Esophagus squamous epithelium (tissue), 5 donors: ENCODE data around the gene HARBI1. TPM values are rescaled to one million over a fixed set of nuclear protein-coding genes. Genes with fewer than 3 reads are reported as not detected.

ENCODE experiments used
- DNase-seq: peaks from one replicate; lab custom pipeline; 2025; lab: John Stamatoyannopoulos, UW
- H3K27ac ChIP-seq, 4 donors: fragments of 200-600 bp; sonication (generic); one replicate each; pipeline ENCODE4 v1.5.1; 2016 to 2019; ENCODE audit warnings: mild to moderate bottlenecking in 1 of 4
- H3K27me3 ChIP-seq, 4 donors: fragments of 200-600 bp; sonication (generic); 1 replicate in 3 of 4; 2 replicates in 1 of 4; pipeline versions ENCODE4 v1.5.1 to v1.6.0; 2017 to 2021; ENCODE audit warnings: antibody characterized with exemption in 1 of 4
- H3K36me3 ChIP-seq, 3 donors: fragments of 200-600 bp; sonication (generic); one replicate each; pipeline ENCODE4 v1.5.1; 2016 to 2019
- H3K4me1 ChIP-seq, 3 donors: fragments of 200-600 bp; sonication (generic); one replicate each; pipeline ENCODE4 v1.5.1; 2017 to 2019
- H3K4me3 ChIP-seq, 4 donors: fragments of 200-600 bp; sonication (generic); 1 replicate in 3 of 4; 2 replicates in 1 of 4; pipeline ENCODE4 v1.5.1; 2016 to 2019; ENCODE audit warnings: mild to moderate bottlenecking in 2 of 4, moderate library complexity in 1 of 4
- H3K9me3 ChIP-seq, 3 donors: fragments of 200-600 bp; sonication (generic); one replicate each; pipeline ENCODE4 v1.5.1; 2016 to 2019
- POLR2A ChIP-seq, 4 donors: fragments of 450-650 bp; IDR thresholded peaks; one replicate each; pipeline ENCODE4 v1.6.1; 2017; ENCODE audit warnings: antibody characterized with exemption in 4 of 4, mild to moderate bottlenecking in 4 of 4, moderate library complexity in 3 of 4
- WGBS, 2 donors: methylation state at CpG; one replicate each; pipeline ENCODE4 v1.1.5; 2018; 5-methylcytosine and 5-hydroxymethylcytosine counted together
- intact Hi-C: fragments of 100-400 bp; cut with DNase I; formaldehyde crosslinking; loops from one replicate; pipeline ENCODE4 v1.15.0; 2022
- total RNA-seq, 4 donors: library from RNA; depleted of rRNA; stranded (reverse); fragments of >200 nt; gene quantifications; one replicate each; pipeline ENCODE4 v1.1.0, GENCODE V29; 2016
- TF ChIP-seq, protein P1 (sequence below), 6 experiments: fragments of 450-650 bp in 4 of 6; fragments of 200-600 bp in 2 of 6; sonication (generic) in 2 of 6; IDR thresholded peaks; one replicate each; pipeline ENCODE4 v1.5.1; 2016 to 2019; ENCODE audit warnings: antibody characterized with exemption in 6 of 6, mild to moderate bottlenecking in 4 of 6, moderate library complexity in 4 of 6
- donor health status: DM: yes; HTN: yes; CAD: no.

Gene HARBI1
- total RNA-seq, 4 donors from 2014 or later = 1.3 to 4.2 (median 2.2) TPM

DNA sequence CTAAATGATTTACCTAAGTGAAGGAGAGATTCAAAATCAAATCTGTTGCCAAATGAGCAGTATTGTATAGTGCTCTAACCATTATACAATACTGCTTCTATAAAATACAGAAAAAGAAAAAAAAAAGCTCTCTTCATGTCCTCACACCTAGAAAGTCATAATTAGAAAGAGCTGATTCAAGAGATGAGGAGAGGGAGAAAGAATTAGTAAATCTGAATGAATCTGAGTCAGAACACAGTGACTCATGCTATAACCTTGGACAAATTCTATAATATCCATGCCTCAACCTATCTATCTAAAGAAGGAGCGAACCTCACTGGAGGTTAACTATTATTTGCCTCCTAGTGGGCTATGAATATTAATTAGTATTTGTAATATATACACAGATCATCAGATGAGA is 52.6 kb downstream of the HARBI1 start:
- no peak for DNase-seq
- WGBS, 2 donors = 43 to 59% methylated on average over 1 of the region's 1 CpG
- no peak overlapping the region for H3K4me3 ChIP-seq
- H3K27me3 ChIP-seq = no peaks in the 10 kb centered on the region
- intact Hi-C loops = no loop called here
- peaks cover 6 to 24% (median 21%) of the 10 kb centered on the region in 3 donors for H3K4me1 ChIP-seq
- TF ChIP-seq, protein P1, sequence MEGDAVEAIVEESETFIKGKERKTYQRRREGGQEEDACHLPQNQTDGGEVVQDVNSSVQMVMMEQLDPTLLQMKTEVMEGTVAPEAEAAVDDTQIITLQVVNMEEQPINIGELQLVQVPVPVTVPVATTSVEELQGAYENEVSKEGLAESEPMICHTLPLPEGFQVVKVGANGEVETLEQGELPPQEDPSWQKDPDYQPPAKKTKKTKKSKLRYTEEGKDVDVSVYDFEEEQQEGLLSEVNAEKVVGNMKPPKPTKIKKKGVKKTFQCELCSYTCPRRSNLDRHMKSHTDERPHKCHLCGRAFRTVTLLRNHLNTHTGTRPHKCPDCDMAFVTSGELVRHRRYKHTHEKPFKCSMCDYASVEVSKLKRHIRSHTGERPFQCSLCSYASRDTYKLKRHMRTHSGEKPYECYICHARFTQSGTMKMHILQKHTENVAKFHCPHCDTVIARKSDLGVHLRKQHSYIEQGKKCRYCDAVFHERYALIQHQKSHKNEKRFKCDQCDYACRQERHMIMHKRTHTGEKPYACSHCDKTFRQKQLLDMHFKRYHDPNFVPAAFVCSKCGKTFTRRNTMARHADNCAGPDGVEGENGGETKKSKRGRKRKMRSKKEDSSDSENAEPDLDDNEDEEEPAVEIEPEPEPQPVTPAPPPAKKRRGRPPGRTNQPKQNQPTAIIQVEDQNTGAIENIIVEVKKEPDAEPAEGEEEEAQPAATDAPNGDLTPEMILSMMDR (IDR thresholded peaks at IDR 0.05) = no peak
- TF ChIP-seq POLR2A (IDR thresholded peaks at IDR 0.05) = no peak
- H3K36me3 ChIP-seq = no peaks in the 10 kb centered on the region
- no peak overlapping the region for H3K27ac ChIP-seq
- no peaks in the 10 kb centered on the region for H3K9me3 ChIP-seq

DNA sequence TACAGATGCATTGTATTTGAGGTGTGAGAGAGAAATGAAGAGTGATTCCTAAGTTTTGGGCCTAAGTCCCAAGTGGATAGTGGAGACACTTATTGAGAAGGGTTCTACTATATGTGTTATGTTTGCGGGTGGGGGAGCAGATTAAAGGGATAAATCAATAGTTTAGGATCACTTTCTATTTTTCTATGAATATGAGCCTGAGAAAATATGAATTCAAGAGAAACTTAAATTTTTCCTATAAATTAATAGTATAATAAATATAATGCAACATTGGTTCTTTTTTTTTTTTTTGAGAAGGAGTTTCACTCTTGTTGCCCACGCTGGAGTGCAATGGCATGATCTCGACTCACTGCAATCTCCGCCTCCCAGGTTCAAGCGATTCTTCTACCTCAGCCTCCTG is 54.5 kb downstream of the HARBI1 start:
- H3K27ac ChIP-seq = no peak overlapping the region
- H3K27me3 ChIP-seq = no peaks in the 10 kb centered on the region
- no peak overlapping the region for H3K4me3 ChIP-seq
- WGBS, 2 donors = 88 to 93% methylated on average over 5 of the region's 5 CpGs
- peaks cover 6 to 34% (median 29%) of the 10 kb centered on the region in 3 donors for H3K4me1 ChIP-seq
- no peaks in the 10 kb centered on the region for H3K9me3 ChIP-seq
- intact Hi-C loops = no loop called here
- H3K36me3 ChIP-seq = no peaks in the 10 kb centered on the region
- TF ChIP-seq, protein P1 (IDR thresholded peaks at IDR 0.05) = no peak
- no peak for TF ChIP-seq POLR2A (IDR thresholded peaks at IDR 0.05)
- DNase-seq = no peak

DNA sequence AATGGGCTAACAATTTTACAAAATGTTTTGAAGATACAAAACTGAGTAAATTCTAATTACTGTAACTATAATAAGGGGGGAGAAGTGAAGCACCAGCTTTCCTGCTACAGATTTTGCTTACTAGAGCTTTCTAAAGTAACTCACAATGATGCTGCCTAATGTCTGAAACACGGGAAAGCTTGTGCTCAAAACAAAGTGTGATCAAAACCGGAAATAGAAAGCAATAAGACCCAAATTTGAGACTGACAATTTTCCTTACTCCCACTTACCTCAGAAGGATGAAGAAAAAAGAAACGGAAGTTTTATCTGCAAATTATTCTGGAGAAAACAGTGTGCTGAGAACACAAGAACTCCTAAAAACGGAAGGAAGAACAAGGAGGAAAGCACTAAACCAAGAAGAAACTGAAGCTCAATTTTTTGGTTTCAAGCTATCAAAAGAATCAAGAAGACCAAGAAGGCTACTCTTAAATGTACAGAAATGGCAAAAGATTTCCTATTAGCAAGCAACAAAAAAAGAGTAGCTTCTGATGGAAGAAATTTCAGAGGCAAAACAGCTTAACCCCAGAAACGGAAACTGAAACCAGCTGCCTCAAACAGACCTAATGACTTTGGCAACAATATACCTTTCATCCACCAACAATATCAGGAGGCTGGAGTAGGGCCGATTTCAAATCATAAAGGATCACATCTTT is 56.6 kb downstream of the HARBI1 start:
- peak overlapping the region; percentile 70 to 89 (median 85) for H3K27ac ChIP-seq
- intact Hi-C loops = no loop called here
- TF ChIP-seq, protein P1 (IDR thresholded peaks at IDR 0.05) = no peak
- TF ChIP-seq POLR2A (IDR thresholded peaks at IDR 0.05) = no peak
- no peaks in the 10 kb centered on the region for H3K9me3 ChIP-seq
- DNase-seq = no peak
- no peaks in the 10 kb centered on the region for H3K27me3 ChIP-seq
- peak overlapping the region; percentile 17 to 59 (median 40) for H3K4me3 ChIP-seq
- 2 to 4% methylated on average over 6 of the region's 6 CpGs for WGBS, 2 donors
- peaks cover 6 to 40% (median 34%) of the 10 kb centered on the region in 3 donors for H3K4me1 ChIP-seq
- H3K36me3 ChIP-seq = no peaks in the 10 kb centered on the region

DNA sequence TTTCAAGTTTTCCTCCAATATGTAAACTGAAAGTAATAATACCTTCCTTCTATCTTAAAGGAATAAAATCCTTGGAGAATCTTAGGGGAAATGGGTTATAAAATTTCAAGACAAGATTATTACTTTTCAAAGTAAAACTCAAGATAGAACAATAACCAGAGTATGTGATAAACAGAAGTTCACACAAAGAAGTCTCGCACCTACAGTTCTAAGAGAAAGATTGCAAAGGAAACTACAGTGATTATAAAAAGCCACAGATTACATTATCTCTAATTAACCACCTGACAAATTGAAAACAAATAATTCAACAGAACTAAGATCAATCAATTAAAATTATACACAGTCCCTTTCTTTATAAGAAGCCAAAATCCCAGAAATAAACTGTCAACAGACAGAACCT is 57.2 kb downstream of the HARBI1 start:
- Histone ChIP-seq H3K9me3 (no peaks in the 10 kb centered on the region), H3K36me3 (no peaks in the 10 kb centered on the region), H3K27ac (peak overlapping the region in 3 of 4 donors; percentile 84 to 89 (median 86)), H3K4me3 (peak overlapping the region; percentile 17 to 59 (median 40)), H3K4me1 (peaks cover 12 to 46% (median 40%) of the 10 kb centered on the region in 3 donors), H3K27me3 (no peaks in the 10 kb centered on the region)
- 30 to 36% methylated on average over 1 of the region's 1 CpG for WGBS, 2 donors
- intact Hi-C loops = no loop called here
- DNase-seq = no peak
- no peak for TF ChIP-seq POLR2A (IDR thresholded peaks at IDR 0.05)
- TF ChIP-seq, protein P1 (IDR thresholded peaks at IDR 0.05) = no peak

DNA sequence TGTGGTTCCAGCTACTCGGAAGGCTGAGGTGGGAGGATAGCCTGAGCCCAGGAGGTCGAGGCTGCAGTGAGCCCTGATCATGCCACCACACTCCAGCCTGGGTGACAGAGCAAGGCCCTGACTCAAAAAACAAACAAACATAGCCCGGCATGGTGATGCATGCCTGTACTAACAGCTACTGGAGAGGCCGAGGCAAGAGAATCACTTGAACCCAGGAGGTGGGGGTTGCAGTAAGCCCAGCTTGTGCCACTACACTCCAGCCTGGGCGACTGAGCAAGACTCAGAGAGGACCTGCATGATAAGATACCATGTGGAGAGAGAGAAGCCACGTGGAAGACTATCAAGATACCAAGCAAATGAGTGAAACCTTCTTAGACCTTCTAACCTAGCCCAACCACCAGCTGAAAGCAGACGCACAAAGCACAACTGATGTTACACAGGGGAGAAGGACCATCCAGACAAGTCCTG is 59.3 kb downstream of the HARBI1 start:
- intact Hi-C loops = no loop called here
- H3K27ac ChIP-seq = no peak overlapping the region
- WGBS, 2 donors = 58% methylated on average over 6 to 7 of the region's 7 CpGs
- H3K27me3 ChIP-seq = no peaks in the 10 kb centered on the region
- H3K9me3 ChIP-seq = no peaks in the 10 kb centered on the region
- no peak for TF ChIP-seq POLR2A (IDR thresholded peaks at IDR 0.05)
- TF ChIP-seq, protein P1 (IDR thresholded peaks at IDR 0.05) = no peak
- H3K4me1 ChIP-seq = peaks cover 24 to 67% (median 59%) of the 10 kb centered on the region in 3 donors
- DNase-seq = no peak
- no peaks in the 10 kb centered on the region for H3K36me3 ChIP-seq
- H3K4me3 ChIP-seq = no peak overlapping the region
